IMR-90 (cell line): ENCODE data around the gene RPP40. TPM values are rescaled to one million over a fixed set of nuclear protein-coding genes. Genes with fewer than 3 reads are reported as not detected.
A peak's percentile ranks its signal among the peaks of the same experiment; 100 is the strongest.

Source experiments
- ATAC-seq: fragments of 200-7000 bp; cut with Tn5 transposase; 2 replicates; pipeline ENCODE4 v1.9.1; 2020; ENCODE audit warnings: low read depth, mild to moderate bottlenecking, moderate library complexity
- BruUV-seq: library from RNA; stranded (reverse); fragments of 400-500 nt; replicated peaks from 2 replicates; lab custom pipeline; 2021; lab: Mats Ljungman, UMichigan
- CTCF ChIA-PET: fragments of 300-600 bp; formaldehyde crosslinking; extraction: SDS; loops from one replicate; lab custom pipeline; 2021; ENCODE audit warnings: antibody characterized with exemption; lab: Yijun Ruan, JAX
- POLR2A ChIA-PET: fragments of 300-600 bp; sonication (Branson Sonifier 250); formaldehyde crosslinking; loops from one replicate; lab custom pipeline; 2022; ENCODE audit warnings: antibody characterized with exemption; ENCODE audit not compliant: unreplicated experiment; lab: Charles Lee
- DNase-seq: peaks from one replicate; pipeline ENCODE4 v3.0.0; 2013
- H2AFZ ChIP-seq: replicated peaks from 2 replicates; pipeline ENCODE3; 2013; ENCODE audit warnings: low read length, mild to moderate bottlenecking; ENCODE audit not compliant: poor library complexity
- H2AK5ac ChIP-seq: 2 replicates; pipeline ENCODE4 v1.6.1; 2013; ENCODE audit warnings: low read depth, low read length, inconsistent platforms
- H2AK9ac ChIP-seq: replicated peaks from 2 replicates; pipeline ENCODE3; 2013; ENCODE audit warnings: mild to moderate bottlenecking, low read depth, low read length, moderate library complexity; ENCODE audit not compliant: poor library complexity
- H2BK120ac ChIP-seq: 2 replicates; pipeline ENCODE4 v1.6.1; 2013; ENCODE audit warnings: low read depth, low read length, inconsistent platforms
- H2BK15ac ChIP-seq: 3 replicates; pipeline ENCODE4 v1.6.1; 2013; ENCODE audit warnings: low read depth, low read length, inconsistent platforms
- H2BK20ac ChIP-seq: 2 replicates; pipeline ENCODE4 v1.6.1; 2013; ENCODE audit warnings: low read depth, mild to moderate bottlenecking, inconsistent platforms, low read length, moderate library complexity
- H2BK5ac ChIP-seq: 2 replicates; pipeline ENCODE4 v1.6.1; 2013; ENCODE audit warnings: mild to moderate bottlenecking, low read depth, low read length, inconsistent platforms; ENCODE audit not compliant: poor library complexity, severe bottlenecking
- H3K14ac ChIP-seq: replicated peaks from 2 replicates; pipeline ENCODE4 v1.6.1; 2013; ENCODE audit warnings: low read depth, low read length, inconsistent platforms
- H3K18ac ChIP-seq: 2 replicates; pipeline ENCODE4 v1.6.1; 2013; ENCODE audit warnings: low read depth, low read length, control low read depth
- H3K23ac ChIP-seq: 2 replicates; pipeline ENCODE4 v1.6.1; 2013; ENCODE audit warnings: low read depth, low read length, inconsistent platforms
- H3K27ac ChIP-seq: 2 replicates; pipeline ENCODE4 v1.5.1; 2013; ENCODE audit warnings: mild to moderate bottlenecking, control low read depth, low read length; ENCODE audit not compliant: insufficient read depth
- H3K27me3 ChIP-seq: 2 replicates; pipeline ENCODE4 v1.6.1; 2013; ENCODE audit warnings: low read length; ENCODE audit not compliant: control insufficient read depth, insufficient read depth
- H3K36me3 ChIP-seq: 2 replicates; pipeline ENCODE4 v1.6.1; 2013; ENCODE audit warnings: low read length, mixed read lengths; ENCODE audit not compliant: control insufficient read depth, insufficient read depth
- H3K4ac ChIP-seq: 2 replicates; pipeline ENCODE4 v1.6.1; 2013; ENCODE audit warnings: low read depth, low read length, inconsistent platforms
- H3K4me1 ChIP-seq: 2 replicates; pipeline ENCODE4 v1.6.1; 2013; ENCODE audit warnings: low read length, mixed read lengths; ENCODE audit not compliant: control insufficient read depth, insufficient read depth
- H3K4me2 ChIP-seq: 2 replicates; pipeline ENCODE4 v1.6.1; 2013; ENCODE audit warnings: low read depth, mild to moderate bottlenecking, control low read depth, low read length, moderate library complexity
- H3K4me3 ChIP-seq: 2 replicates; pipeline ENCODE4 v1.5.1; 2013; ENCODE audit warnings: low read depth, mild to moderate bottlenecking, control low read depth, low read length, moderate library complexity; ENCODE audit not compliant: insufficient read depth
- H3K56ac ChIP-seq: 2 replicates; pipeline ENCODE4 v1.6.1; 2013; ENCODE audit warnings: low read length, inconsistent platforms; ENCODE audit not compliant: insufficient read depth; ENCODE audit errors: extremely low read depth
- H3K79me1 ChIP-seq, 2 experiments: 2 replicates each; pipeline ENCODE4 v1.6.1; 2013; ENCODE audit warnings: low read length in 2 of 2, inconsistent platforms in 1 of 2, low read depth in 1 of 2
- H3K9ac ChIP-seq: 2 replicates; pipeline ENCODE4 v1.6.1; 2013; ENCODE audit warnings: low read depth, low read length, control low read depth
- H3K9me1 ChIP-seq: 2 replicates; pipeline ENCODE4 v1.6.1; 2013; ENCODE audit warnings: low read length, inconsistent platforms; ENCODE audit not compliant: insufficient read depth
- H3K9me3 ChIP-seq: 2 replicates; pipeline ENCODE4 v1.6.1; 2013; ENCODE audit warnings: low read length; ENCODE audit not compliant: control insufficient read depth, insufficient read depth
- H4K20me1 ChIP-seq: 2 replicates; pipeline ENCODE4 v1.6.1; 2013; ENCODE audit warnings: low read length, inconsistent platforms; ENCODE audit not compliant: insufficient read depth
- H4K5ac ChIP-seq: 2 replicates; pipeline ENCODE4 v1.6.1; 2013; ENCODE audit warnings: mild to moderate bottlenecking, low read depth, low read length, control low read depth
- H4K8ac ChIP-seq, 2 experiments: 2 replicates each; pipeline ENCODE4 v1.6.1; 2013; ENCODE audit warnings: low read depth in 2 of 2, low read length in 2 of 2, control low read depth in 1 of 2, inconsistent platforms in 1 of 2
- H4K91ac ChIP-seq: 2 replicates; pipeline ENCODE4 v1.6.1; 2013; ENCODE audit warnings: low read depth, low read length, inconsistent platforms; ENCODE audit not compliant: insufficient read depth
- RAD21 ChIP-seq: IDR thresholded peaks from 2 replicates; pipeline ENCODE4 v1.6.1; 2012; ENCODE audit warnings: low read length, improper control_type of control experiment
- WGBS, 2 experiments: methylation state at CpG; one replicate each; pipeline versions ENCODE4 v1.1.5 to v1.1.7; 2013; ENCODE audit warnings: missing lambda C conversion rate in 2 of 2; ENCODE audit not compliant: insufficient read length in 1 of 2; ENCODE audit errors: extremely low coverage in 2 of 2; 5-methylcytosine and 5-hydroxymethylcytosine counted together
- dilution Hi-C: fragments of 300-500 bp; cut with HindIII; formaldehyde crosslinking; loops from one replicate; pipeline ENCODE4 v1.14.3; 2018; ENCODE audit warnings: low sequenced_read_pairs; ENCODE audit not compliant: unreplicated experiment
- in situ Hi-C: fragments of 300-500 bp; cut with MboI; formaldehyde crosslinking; loops from 3 replicates; pipeline ENCODE4 v1.14.3; 2019; ENCODE audit warnings: low sequenced_read_pairs, inconsistent platforms, mixed read lengths
- intact Hi-C: fragments of 100-400 bp; cut with micrococcal nuclease; formaldehyde crosslinking; loops from 2 replicates; pipeline ENCODE4 v1.10.0; 2022
- polyA plus RNA-seq, 3 experiments: library from polyadenylated mRNA; depleted of rRNA; stranded (reverse); fragments of >200 nt; gene quantifications; 2 replicates each; pipeline ENCODE4 v1.2.3, GENCODE V29; 2012; ENCODE audit warnings: low replicate concordance in 1 of 3
- total RNA-seq: library from RNA; depleted of rRNA; stranded (reverse); fragments of >200 nt; gene quantifications from 2 replicates; pipeline ENCODE4 v1.2.3, GENCODE V29; 2012
- TF ChIP-seq, protein P1 (sequence below): conservative IDR thresholded peaks from 2 replicates; pipeline ENCODE4 v1.5.1; 2012; ENCODE audit warnings: mild to moderate bottlenecking, low read depth, low read length, improper control_type of control experiment

Gene RPP40
- total and polyA plus RNA-seq, 2 of the 4 experiments (the other 2 are of a cell fraction), result 8.1 to 22.2 TPM

GRCh38 chr6:5036269-5036668 lies 32.4 kb upstream of the RPP40 start:
- CTCF ChIA-PET, result interaction anchor here (0.6 to 1.1 kb wide), 2 partner anchors 13 to 373 kb away, joined by 3 read pairs; no protein-coding TSS in a partner anchor

More at GRCh38 chr6:5036269-5036668, 32.4 kb upstream of the RPP40 start:
- H3K4me1 ChIP-seq, result peaks cover 5% of the 10 kb centered on the region; the same call in 1 of the 2 replicates
- H3K9me3 ChIP-seq, result no peaks in the 10 kb centered on the region
- DNase-seq (peak; percentile 67), ATAC-seq (peak; percentile 87)
- H3K4me3 ChIP-seq, result no peak overlapping the region
- H3K4ac ChIP-seq, result no peak overlapping the region
- no peaks in the 10 kb centered on the region for H3K79me1 ChIP-seq
- POLR2A ChIA-PET, result interaction anchor here (0.7 kb wide), 1 partner anchor 17 kb away, joined by 5 read pairs; no protein-coding TSS in a partner anchor
- H4K5ac ChIP-seq, result no peak overlapping the region
- in situ Hi-C loops, result no loop called here
- no peak overlapping the region for H3K18ac ChIP-seq
- dilution Hi-C loops, result no loop called here
- H2BK120ac ChIP-seq, result no peak overlapping the region
- no peak overlapping the region for H2BK15ac ChIP-seq
- no peak overlapping the region for H3K27ac ChIP-seq
- H4K20me1 ChIP-seq, result no peaks in the 10 kb centered on the region
- intact Hi-C loops, result no loop called here
- no peak overlapping the region for H2BK20ac ChIP-seq
- no peak overlapping the region for H3K23ac ChIP-seq
- no peak overlapping the region for H4K91ac ChIP-seq
- TF ChIP-seq, protein P1, sequence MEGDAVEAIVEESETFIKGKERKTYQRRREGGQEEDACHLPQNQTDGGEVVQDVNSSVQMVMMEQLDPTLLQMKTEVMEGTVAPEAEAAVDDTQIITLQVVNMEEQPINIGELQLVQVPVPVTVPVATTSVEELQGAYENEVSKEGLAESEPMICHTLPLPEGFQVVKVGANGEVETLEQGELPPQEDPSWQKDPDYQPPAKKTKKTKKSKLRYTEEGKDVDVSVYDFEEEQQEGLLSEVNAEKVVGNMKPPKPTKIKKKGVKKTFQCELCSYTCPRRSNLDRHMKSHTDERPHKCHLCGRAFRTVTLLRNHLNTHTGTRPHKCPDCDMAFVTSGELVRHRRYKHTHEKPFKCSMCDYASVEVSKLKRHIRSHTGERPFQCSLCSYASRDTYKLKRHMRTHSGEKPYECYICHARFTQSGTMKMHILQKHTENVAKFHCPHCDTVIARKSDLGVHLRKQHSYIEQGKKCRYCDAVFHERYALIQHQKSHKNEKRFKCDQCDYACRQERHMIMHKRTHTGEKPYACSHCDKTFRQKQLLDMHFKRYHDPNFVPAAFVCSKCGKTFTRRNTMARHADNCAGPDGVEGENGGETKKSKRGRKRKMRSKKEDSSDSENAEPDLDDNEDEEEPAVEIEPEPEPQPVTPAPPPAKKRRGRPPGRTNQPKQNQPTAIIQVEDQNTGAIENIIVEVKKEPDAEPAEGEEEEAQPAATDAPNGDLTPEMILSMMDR, result no peak
- peak; percentile 19; the same call in 1 of the 2 replicates for TF ChIP-seq RAD21
- no TSS peak for BruUV-seq
- 0 out of 2 replicates have a peak overlapping the region, but pooled peaks have one; percentile 14 for H3K14ac ChIP-seq
- H3K56ac ChIP-seq, result no peak overlapping the region
- H4K8ac ChIP-seq, result no peak overlapping the region
- no peak overlapping the region for H3K4me2 ChIP-seq
- WGBS, 2 experiments, result 43% methylated on average over 5 of the region's 8 CpGs; no CpG with 5 or more reads in 1 of the 2 experiments
- H3K9me1 ChIP-seq, result no peaks in the 10 kb centered on the region
- no peaks in the 10 kb centered on the region for H3K36me3 ChIP-seq
- no peak overlapping the region for H2BK5ac ChIP-seq
- peak overlapping the region; percentile 28 for H2AFZ ChIP-seq
- H2AK5ac ChIP-seq, result no peak overlapping the region
- no peaks in the 10 kb centered on the region for H3K27me3 ChIP-seq
- no peak overlapping the region for H3K9ac ChIP-seq
- H2AK9ac ChIP-seq, result no peak overlapping the region
